GDM1 (cell line): ENCODE results near the gene HCST.
"Not testable (repeated sequence)": the region's sequence is repeated elsewhere in the genome, so short reads cannot be mapped to it uniquely, and the experiment has no call there.

Experiments
- DNase-seq: peaks from one replicate; lab custom pipeline; 2025; lab: John Stamatoyannopoulos, UW

The HCST gene

DNA sequence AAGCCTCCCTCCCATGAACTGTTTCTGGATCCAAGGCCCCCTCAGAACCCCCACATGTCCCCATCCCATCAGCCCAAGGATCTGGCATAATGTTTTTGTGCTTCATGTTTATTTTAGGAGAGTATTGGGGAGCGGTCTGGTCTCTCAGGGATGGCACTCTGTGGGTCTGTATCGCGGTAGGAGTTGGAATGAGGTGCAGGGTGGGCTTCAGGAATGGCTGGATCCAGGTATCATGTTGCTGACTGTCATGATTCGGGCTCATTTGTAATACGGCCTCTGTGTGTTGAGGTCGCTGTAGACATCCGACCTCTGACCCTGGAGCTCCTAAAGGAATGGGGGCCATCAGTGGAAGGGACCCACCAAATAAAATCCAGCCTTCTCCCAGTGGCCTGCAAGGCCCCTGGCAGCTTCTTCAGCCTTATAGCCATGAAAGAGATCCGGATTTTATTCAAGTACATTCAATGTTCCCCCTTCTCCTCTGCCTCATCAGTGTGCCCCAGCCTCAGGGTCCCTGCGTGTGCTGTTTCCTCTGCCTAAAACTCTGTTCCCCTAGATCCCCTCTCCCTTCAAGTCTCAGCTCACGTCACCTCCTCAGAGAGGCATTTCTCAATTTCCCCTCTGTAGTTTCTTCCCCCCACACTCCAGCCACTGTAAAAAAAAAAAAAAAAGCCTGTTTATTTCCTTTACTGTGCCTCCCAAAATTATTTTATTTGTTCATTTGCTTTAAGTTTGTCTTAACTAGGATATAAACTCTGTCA lies 2.2 kb downstream of the HCST start:
- no peak for DNase-seq

- DNase-seq, result no peak
Observed at GRCh38 chr19:35905178-35905727, 2.9 kb downstream of the HCST start.

- DNase-seq, result no peak
Observed at GRCh38 chr19:35907377-35907745, 5.0 kb downstream of the HCST start.

- peak; percentile 32 for DNase-seq
Observed at GRCh38 chr19:35908010-35908441, 5.7 kb downstream of the HCST start, which contains the start of gene TYROBP. TSS of gene TYROBP (minus strand) at chr19:35908295. CDS start at chr19:35908228, 67 bp downstream.

DNA sequence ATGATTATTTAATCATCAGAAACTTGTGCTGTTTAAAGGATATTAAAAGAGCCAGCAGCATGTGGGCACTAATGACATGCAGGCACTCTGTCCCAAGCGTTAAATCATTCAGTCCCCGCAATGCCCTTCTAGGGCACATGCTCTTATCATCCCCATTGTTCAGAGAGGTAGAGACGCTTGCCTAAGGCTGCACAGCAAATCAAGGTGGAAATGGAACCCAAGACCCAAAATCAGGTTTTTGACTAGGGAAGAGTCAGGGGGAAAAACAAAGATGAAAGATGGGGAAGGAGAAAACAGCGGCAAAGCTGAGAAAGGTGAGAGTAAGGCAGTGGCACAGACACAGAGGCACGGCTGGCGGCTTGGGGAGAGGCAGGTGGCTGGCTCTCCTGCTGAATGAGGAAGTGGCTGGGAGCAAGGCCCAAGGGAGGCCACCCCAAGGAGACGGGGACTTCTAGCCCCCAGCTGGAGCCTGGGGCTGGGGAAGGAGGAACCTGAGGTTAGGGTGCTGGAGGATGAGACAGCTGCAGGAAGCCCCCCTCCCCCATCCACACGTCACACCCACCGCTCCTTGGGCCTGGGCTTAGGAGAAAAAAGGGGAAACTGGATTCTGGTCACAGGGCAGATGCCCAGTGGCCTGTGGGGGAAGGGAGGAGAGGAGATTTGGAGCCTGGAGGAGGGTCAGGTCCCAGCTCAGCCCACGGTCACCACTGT lies 6.8 kb downstream of the HCST start:
- peak; percentile 98 for DNase-seq

DNA sequence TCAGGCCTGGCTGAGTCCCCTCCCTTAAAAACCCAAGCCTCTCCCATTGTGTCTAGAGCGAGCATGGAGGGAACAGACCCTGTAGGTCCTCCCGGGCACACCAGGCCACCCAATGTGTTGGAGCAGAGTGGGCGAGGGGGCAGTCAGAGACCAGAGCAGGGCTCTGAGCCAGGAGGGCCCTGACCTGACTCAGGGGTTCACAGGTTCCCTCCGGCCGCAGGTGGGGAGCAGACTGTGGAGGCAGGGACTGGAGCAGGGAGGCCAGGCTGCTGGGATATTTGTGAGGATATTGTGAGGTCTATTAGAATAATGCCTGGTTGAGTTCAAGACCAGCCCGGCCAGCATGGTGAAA lies 7.3 kb downstream of the HCST start:
- no peak for DNase-seq

DNA sequence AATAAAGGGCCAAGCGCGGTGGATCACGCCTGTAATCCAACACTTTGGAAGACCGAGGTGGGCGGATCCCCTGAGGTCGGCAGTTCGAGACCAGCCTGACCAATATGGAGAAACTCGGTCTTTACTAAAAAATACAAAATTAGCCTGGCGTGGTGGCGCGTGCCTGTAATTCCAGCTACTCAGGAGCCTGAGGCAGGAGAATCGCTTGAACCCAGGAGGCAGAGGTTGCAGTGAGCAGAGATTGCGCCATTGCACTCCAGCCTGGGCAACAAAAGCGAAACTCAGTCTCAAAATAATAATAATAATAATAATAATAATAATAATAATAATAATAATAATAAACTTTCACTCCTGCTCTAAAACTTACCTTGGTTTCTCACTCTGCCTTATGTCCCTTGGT lies 8.0 kb downstream of the HCST start:
- not testable (repeated sequence) for DNase-seq

GRCh38 chr19:35911173-35911572 lies 8.8 kb downstream of the HCST start:
- DNase-seq, result peak; percentile 12

DNA sequence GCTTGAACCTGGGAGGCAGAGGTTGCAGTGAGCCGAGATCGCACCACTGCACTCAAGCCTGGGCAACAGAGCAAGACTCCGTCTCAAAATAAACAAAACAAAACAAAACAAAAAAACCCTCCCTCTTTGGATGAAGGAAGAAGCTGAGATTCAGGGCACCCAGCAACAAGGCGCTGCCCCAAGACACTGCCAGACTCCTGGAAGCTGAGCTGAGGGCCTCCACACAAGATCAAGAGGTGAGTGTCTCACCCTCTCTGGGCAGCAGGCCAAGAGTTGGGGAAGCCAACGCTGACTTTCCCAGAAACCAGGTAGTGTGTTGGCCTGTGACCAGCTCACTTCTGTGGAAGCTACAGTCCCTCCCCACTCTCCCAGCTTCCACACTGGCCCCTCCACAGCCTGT lies 9.5 kb downstream of the HCST start:
- DNase-seq, result no peak

GRCh38 chr19:35913589-35913988 lies 11.3 kb downstream of the HCST start:
- no peak for DNase-seq

DNA sequence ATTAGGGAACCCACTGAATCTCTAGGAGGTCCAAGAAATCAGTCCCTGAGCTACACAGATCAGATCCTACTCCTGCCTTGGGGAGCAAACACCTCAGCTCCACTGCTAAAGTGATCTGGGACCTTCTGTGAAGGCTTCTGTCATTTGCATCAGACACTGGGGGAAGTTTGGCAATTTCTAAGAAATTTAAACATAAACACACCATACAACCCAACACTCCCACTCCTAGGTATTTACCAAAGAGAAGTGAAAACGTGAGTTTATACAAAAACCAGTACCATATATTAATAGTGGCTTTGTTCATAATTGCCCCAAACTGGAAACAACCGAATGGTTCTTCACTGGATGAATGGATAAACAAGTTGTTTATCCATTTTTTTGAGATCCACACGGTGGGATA lies 13.1 kb downstream of the HCST start:
- no peak for DNase-seq

DNA sequence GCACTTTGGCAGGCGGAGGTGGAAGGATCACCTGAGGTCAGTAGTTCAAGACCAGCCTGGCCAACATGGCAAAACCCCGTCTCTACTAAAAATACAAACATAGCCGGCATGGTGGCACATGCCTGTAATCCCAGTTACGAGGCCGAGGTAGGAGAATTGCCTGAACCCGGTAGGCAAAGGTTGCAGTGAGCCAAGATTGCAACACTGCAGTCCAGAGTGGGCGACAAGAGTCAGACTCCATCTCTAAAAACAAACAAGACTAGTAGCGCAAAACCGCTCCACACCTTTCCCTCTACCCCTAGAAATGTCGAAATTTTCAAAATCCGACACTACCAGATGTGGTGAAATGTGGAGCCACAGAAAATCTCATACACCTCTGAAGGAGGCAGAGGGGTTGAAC lies 17.0 kb downstream of the HCST start:
- no peak for DNase-seq

GRCh38 chr19:35921012-35921411 lies 18.7 kb downstream of the HCST start:
- no peak for DNase-seq

DNA sequence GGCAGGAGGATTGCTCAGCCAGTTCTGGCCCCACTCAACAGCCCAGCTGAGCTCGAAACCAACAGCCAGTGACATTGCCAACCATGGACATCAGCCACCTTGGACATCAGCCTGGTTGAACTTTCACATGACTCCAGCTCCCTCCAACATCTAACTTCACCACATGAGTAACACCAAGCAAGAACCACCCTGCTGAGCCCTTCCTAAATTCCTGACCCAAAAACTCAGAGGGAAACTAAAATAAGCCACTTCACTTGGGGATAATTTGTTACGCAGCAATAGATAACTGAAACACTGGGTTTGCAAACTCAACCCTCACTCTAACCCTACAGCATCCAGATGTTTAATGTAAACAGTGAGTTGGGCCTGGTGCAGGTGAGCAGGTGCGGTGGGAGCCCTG lies 23.2 kb downstream of the HCST start:
- no peak for DNase-seq

GRCh38 chr19:35928507-35928906 lies 26.2 kb downstream of the HCST start:
- no peak for DNase-seq

- no peak for DNase-seq
Observed at GRCh38 chr19:35929876-35930275, 27.5 kb downstream of the HCST start.

DNA sequence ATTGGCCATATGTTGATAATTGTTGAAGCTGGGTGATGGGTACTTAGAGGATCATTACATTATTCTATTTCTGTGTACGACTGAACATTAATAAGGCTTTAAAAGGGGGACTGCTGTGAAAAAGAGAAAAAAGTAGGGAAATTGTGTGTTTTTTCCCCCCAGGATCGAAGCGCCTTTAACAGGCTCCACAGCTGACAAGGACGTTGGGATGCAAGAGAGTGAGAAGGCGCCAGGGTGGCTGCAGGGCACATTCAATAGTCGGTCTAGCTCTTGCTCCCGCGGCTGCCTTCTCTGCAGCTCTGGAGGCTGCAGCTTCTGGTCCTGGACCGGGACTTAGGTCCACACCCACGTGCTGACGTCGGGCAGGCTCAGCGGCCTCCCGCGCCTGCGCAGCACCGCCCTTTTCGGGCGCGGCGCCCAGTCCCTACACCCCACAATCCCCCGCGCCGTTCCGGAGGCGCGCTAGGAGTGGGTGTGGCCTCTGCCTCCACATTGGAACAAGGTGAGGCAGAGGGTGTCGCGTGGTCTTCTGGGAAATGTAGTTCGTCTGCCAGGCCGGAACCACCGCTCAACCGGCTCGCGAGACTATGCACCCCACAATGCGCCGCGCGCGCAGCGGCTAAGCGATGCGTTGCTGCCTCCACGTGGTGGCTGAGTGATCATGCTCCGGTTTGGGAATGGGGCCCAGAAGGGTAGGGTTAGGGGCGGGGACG lies 29.0 kb downstream of the HCST start:
- DNase-seq, result peak; percentile 100

DNA sequence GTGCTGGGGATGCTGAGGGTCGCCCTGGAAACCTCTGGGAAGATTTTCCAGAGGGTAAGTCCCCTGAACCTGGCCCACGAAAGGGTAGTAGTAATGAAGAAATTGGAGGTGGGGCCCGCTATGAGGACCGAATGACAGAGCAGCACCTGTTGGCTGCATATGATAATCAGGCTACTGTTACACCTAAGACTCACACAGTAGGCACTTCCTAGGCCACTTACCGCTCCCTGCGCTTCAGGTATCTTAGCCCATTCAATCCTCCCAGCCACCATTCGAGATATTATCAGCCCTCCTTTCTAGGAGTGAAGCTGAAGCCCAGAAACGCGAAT lies 29.5 kb downstream of the HCST start:
- no peak for DNase-seq

- DNase-seq, result no peak
Observed at GRCh38 chr19:35932291-35932936, 30.1 kb downstream of the HCST start.

GRCh38 chr19:35935911-35936737 lies 33.8 kb downstream of the HCST start, which contains the start of gene LRFN3:
TSS of gene LRFN3 (plus strand) at chr19:35936374. CDS start at chr19:35939426, 3,052 bp downstream.
- peak; percentile 40 for DNase-seq

- DNase-seq, result no peak
Observed at GRCh38 chr19:35936738-35937268, 34.5 kb downstream of the HCST start.
